ENCODE results near the gene AMBRA1.
A peak's percentile ranks its signal among the peaks of the same experiment; 100 is the strongest.

AMBRA1 gene

DNA sequence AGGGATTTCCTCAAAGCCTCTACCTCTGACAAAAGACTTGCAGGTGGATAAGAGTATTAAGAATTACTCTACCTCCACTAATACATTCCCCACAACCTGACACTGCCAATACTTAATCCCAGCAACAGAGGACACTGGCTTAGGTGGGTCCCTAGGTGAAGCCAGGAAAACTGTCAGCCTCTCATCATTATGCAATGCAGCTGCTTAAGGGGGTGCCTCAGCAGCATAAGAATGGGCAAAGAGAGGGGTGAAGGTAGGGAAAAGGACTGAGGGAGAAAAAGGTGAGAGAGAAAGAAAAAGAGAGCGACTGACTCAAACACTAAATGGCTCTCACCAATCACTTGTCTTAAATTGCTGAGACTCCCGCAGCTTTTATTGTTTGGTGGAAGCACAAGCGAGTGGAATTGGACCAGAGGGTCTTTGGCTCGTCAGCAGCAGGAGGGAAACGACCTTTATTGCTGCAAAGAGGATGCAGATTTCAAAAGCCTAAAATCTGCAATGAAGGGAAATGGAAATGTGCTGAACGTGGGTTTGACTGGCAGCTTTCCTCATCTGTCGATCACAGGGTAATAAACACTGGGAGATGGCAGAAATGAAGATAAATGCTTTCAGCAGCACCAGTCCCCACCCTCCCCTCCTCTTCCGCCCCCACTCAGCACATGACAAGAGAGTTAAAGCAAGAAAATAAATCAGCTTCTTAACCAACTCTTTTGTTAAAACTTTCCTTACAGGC is 137.4 kb downstream of the AMBRA1 start:
- no peak overlapping the region for H2AFZ ChIP-seq
- no peak overlapping the region for H3K27ac ChIP-seq
- TF ChIP-seq, protein P1, sequence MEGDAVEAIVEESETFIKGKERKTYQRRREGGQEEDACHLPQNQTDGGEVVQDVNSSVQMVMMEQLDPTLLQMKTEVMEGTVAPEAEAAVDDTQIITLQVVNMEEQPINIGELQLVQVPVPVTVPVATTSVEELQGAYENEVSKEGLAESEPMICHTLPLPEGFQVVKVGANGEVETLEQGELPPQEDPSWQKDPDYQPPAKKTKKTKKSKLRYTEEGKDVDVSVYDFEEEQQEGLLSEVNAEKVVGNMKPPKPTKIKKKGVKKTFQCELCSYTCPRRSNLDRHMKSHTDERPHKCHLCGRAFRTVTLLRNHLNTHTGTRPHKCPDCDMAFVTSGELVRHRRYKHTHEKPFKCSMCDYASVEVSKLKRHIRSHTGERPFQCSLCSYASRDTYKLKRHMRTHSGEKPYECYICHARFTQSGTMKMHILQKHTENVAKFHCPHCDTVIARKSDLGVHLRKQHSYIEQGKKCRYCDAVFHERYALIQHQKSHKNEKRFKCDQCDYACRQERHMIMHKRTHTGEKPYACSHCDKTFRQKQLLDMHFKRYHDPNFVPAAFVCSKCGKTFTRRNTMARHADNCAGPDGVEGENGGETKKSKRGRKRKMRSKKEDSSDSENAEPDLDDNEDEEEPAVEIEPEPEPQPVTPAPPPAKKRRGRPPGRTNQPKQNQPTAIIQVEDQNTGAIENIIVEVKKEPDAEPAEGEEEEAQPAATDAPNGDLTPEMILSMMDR (IDR thresholded peaks at IDR 0.05) = no peak
- H3K4me3 ChIP-seq (ENCODE audit: low read depth, low read length) = no peak overlapping the region
- no peaks in the 10 kb centered on the region for H3K27me3 ChIP-seq (ENCODE audit: control insufficient read depth, insufficient read depth, low read length)
- H3K9ac ChIP-seq = no peak overlapping the region
- H3K4me2 ChIP-seq (ENCODE audit: low read length) = no peak overlapping the region
- H3K79me2 ChIP-seq = peaks cover 2% of the 10 kb centered on the region
- H3K4me1 ChIP-seq = peaks cover 6% of the 10 kb centered on the region
- no peaks in the 10 kb centered on the region for H3K9me3 ChIP-seq (ENCODE audit: control insufficient read depth, low read length)
- no peaks in the 10 kb centered on the region for H3K36me3 ChIP-seq (ENCODE audit: control insufficient read depth, insufficient read depth, low read length)

DNA sequence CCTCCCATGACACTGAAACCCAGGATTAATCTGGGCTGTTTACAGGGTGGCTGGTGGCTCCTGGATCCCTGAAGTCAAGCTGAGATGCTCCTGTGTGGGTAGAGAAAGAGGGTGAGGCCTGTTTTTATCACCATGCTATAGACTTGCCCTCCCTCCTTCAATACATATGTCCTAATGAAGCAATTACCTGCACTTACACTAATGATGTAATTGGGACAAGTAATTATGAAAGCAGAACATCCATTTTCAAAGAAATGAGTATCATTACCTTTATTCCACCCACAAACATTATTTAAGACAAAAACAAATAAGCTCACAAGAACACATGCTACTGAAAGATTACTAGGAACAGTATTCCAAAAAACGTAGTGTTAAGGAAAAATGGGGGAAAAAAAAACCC is 138.0 kb downstream of the AMBRA1 start:
- Histone ChIP-seq H3K4me1 (peaks cover 9% of the 10 kb centered on the region), H3K4me2 (ENCODE audit: low read length) (no peak overlapping the region), H3K9me3 (ENCODE audit: control insufficient read depth, low read length) (no peaks in the 10 kb centered on the region), H3K79me2 (peaks cover 2% of the 10 kb centered on the region), H3K36me3 (ENCODE audit: control insufficient read depth, insufficient read depth, low read length) (no peaks in the 10 kb centered on the region), H3K27me3 (ENCODE audit: control insufficient read depth, insufficient read depth, low read length) (no peaks in the 10 kb centered on the region), H3K9ac (no peak overlapping the region), H3K27ac (no peak overlapping the region), H2AFZ (no peak overlapping the region), H3K4me3 (ENCODE audit: low read depth, low read length) (no peak overlapping the region)
- TF ChIP-seq, protein P1 (IDR thresholded peaks at IDR 0.05) = no peak

DNA sequence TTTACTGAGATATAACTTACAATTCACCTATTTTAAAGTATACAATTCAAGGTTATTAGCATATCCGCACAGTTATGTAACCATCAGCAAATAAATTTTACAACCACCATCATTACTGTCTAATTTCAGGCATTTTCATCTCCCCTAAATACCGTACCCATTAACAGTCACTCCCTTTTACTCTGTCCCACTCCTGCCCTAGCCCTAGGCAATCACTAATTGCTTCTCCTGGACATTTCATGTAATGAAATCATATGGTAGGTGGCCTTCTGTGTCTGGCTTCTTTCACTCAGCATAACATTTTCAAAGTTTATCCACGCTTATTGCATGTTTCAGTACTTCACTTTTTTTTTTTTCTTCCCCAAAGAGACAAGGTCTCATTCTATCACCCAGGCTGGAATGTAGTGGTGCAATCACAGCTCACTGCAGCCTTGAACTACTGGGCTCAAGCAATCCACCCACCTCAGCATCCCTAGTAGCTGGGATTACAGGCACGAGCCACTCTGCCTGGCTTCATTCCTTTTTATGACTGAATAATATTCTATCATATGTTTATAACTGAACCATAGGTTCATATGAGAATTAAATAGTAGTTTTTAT is 140.8 kb downstream of the AMBRA1 start:
- H3K79me2 ChIP-seq = peaks cover 11% of the 10 kb centered on the region
- H3K4me3 ChIP-seq (ENCODE audit: low read depth, low read length) = no peak overlapping the region
- TF ChIP-seq, protein P1 (IDR thresholded peaks at IDR 0.05) = no peak
- no peak overlapping the region for H3K27ac ChIP-seq
- H3K27me3 ChIP-seq (ENCODE audit: control insufficient read depth, insufficient read depth, low read length) = no peaks in the 10 kb centered on the region
- H3K9ac ChIP-seq = no peak overlapping the region
- H3K36me3 ChIP-seq (ENCODE audit: control insufficient read depth, insufficient read depth, low read length) = no peaks in the 10 kb centered on the region
- peaks cover 9% of the 10 kb centered on the region for H3K4me1 ChIP-seq
- no peak overlapping the region for H3K4me2 ChIP-seq (ENCODE audit: low read length)
- H2AFZ ChIP-seq = no peak overlapping the region
- no peaks in the 10 kb centered on the region for H3K9me3 ChIP-seq (ENCODE audit: control insufficient read depth, low read length)

DNA sequence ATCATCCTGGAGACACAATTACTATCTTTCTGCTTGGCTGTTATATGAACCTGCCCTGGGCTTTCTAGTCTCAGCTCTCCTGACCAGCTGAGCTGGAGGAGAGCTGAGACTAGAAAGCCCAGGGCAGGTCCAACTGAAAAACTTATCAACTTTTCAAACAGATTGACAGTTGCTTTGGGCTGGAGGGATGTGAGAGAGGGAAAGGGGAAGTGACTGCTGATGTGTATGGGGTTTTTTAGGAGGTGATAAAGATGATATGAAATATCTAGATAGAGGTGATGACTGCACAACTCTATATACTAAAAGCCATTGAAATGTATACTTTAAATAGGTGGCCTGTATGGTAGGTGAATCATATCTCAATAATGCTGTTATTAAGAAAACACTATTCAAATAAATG is 142.1 kb downstream of the AMBRA1 start:
- TF ChIP-seq, protein P1 (IDR thresholded peaks at IDR 0.05) = no peak
- H3K9me3 ChIP-seq (ENCODE audit: control insufficient read depth, low read length) = no peaks in the 10 kb centered on the region

More for the DNA sequence above, 142.1 kb downstream of the AMBRA1 start:
- no peak overlapping the region for H3K9ac ChIP-seq
- no peak overlapping the region for H3K4me3 ChIP-seq (ENCODE audit: low read depth, low read length)
- H3K36me3 ChIP-seq (ENCODE audit: control insufficient read depth, insufficient read depth, low read length) = no peaks in the 10 kb centered on the region
- H3K4me2 ChIP-seq (ENCODE audit: low read length) = no peak overlapping the region
- peak overlapping the region; percentile 44 for H3K27ac ChIP-seq
- peaks cover 7% of the 10 kb centered on the region for H3K4me1 ChIP-seq
- H3K27me3 ChIP-seq (ENCODE audit: control insufficient read depth, insufficient read depth, low read length) = no peaks in the 10 kb centered on the region
- peaks cover 11% of the 10 kb centered on the region for H3K79me2 ChIP-seq
- no peak overlapping the region for H2AFZ ChIP-seq
